NOMO-1 treated with DMSO at 0.1 percent for 48 hours (cell line): ENCODE results near the gene ZP1.

ENCODE experiments used
- DNase-seq: peaks from one replicate; lab custom pipeline; 2025; ENCODE audit not compliant: unreplicated experiment; lab: John Stamatoyannopoulos, UW

Gene ZP1

DNA sequence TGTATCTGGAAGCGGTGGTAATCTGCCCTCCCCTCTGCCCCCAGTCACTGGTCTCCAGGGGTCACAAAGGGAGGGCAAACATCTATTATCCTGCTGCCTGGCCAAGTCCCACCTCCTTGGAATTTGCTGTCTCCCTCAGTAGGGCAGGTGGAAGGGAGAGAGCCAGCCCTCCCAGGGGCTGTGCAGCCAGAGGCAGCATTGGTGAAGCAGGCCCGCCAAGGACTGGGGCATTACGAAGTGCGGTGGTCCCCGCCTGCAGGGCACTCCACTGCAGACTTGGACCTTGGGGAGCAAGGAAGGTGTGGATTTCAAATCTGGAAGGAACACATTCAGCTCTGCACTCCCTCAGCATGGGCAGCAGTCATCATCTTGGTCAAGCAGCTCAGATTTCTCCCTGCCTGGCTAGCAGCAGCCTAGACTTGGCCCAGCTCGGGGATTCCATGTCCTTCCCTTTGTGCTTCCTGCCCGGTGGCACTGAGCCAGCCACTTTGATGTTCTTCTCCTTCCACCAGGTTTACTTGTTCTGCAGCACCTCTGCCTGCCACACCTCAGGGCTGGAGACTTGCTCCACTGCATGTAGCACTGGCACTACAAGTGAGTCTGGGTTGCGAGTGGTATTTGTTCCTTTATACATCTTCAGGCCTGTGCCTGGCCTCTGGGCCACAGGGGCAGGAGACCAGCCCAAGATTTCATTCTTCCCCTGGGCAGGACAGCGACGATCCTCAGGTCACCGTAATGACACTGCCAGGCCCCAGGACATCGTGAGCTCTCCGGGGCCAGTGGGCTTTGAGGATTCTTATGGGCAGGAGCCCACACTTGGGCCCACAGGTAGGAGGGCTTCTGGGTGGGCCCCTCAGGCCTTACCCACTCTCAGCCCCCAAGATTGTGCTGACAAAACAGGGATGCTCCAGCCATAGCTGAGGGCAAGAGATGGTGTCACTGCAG is 7.4 kb downstream of the ZP1 start:
- DNase-seq, result no peak

DNA sequence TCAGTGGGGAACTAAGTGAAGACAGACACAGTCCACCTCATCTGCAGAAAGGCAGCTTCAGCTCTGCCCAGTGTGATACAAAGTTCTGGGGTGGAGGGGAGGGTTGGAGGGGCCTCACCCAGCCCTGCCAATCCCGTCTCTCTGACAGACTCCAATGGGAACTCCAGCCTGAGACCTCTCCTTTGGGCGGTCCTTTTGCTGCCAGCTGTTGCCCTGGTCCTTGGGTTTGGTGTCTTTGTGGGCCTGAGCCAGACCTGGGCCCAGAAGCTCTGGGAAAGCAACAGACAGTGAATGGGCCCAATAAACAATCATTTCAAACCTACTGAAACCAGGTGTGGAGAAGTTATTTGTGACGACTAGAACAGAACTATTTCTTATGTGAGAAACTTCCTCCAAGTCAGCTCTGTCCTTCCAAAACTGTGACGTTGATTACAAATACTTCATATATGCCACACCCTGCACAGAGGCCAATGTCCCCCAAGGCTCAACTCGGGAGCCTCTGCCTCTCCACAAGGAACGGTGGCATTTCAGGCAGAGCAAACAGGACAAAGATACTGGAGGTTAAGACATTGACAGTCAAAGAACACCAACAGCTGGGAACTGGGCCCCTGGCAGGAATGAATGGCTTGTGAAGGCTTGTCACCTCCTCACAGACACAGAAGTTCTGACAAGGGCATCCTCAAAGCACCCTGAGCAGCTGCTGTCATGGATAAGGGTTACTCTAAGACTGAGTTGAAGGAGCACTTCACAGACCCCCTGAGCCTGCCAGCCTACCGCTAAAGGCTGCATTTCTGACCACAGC is 8.2 kb downstream of the ZP1 start:
- no peak for DNase-seq

DNA sequence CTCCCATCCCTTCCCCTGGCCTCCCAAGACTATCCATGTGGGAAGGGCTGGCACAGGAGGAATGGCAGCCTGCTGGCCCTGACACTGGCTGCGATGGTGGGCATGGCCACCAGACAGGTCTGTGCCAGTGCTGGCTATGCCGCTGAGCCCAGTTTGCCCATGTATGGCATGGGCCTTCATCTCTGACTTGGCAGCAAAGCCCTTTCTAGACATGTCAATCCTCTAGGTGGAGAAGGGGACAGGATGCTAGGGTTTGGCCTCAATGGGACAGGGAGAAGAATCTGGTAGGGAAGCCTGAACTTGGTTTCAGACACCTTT is 8.8 kb downstream of the ZP1 start:
- DNase-seq, result no peak

DNA sequence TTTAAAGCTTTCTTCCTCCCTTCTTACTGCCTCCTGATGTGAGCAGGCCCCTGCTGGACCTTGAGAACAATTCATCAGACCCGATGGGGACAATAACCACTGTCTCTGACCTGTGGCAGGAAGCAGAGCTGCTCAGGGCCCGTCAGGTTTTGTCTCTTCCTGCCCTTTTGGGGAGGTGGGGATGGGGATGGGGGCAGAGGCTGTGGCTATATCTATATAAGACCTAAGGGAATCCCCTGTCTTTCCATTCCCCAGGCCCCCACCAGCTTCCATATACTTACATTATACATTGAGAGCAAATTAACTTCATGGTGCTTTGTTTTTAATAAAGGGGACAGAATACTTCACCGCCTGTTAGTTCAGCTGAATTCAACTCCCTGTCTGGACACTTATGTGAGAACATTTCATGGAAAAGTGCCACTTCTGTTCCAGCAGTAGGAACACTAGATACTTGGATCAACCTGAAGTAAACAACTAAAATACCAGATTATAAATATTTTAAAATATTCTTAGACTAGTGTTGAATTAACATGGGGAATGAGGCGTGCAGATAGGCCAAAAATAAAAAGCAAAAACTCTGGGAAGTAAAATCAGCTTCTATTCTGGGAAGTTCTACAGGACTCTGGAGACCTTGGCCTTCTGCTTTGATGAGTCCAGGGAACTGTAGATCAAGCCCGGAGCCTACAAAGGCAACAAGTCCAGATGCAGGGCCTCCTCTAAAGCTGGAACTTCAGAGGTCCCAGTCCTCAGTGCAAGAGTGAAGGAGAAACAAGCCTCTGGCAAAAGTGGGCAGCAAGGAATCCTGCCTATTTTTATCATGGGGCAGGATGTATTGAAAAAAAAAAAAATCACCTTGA is 11.1 kb downstream of the ZP1 start:
- no peak for DNase-seq

DNA sequence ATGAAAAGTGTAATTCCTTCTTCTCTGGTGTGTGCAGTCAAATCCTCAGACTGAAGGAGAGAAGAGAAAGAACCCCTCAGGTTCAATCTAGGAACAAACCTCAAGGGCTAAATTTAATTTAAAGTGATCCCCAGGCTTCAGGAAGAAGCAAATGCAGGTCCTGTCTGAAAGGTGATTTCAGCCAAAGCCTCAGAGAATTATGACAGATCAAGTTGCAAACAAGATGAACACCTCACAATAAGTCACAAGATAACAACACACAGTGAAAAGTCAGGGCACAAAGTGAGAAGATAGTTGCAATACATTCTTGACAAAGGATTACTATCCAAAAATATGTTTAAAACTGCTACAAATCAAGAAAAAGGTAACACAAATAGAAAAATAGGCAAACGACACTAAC is 11.8 kb downstream of the ZP1 start:
- DNase-seq, result no peak

DNA sequence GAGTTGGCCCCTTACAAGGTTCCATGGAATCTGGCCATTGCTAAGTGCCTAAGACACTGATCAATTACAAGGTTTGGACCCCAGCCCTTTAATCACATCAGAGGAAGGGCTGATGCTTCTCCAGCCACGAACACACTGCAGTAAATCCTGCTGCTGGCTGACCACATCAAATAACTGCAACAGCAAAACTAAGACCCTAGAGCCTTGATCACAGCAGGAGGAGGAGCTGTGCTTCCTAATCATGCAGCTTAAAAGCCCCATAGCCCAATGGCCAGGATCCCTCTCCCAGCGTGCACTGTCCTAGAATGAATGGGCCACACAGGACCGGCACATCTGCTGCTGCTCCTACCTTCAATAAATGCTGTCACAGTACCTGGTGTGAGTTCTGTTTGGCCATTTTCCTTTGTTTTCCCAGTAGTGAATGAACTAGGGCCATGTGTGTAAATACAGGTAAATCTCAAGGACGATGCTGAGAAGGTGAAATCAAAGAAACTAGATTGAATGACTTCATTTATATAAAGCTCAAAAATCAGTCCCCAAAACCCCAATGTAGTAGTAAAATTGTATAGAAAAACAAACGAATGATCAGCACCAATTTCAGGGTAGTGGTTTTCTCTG is 12.7 kb downstream of the ZP1 start:
- DNase-seq, result no peak

DNA sequence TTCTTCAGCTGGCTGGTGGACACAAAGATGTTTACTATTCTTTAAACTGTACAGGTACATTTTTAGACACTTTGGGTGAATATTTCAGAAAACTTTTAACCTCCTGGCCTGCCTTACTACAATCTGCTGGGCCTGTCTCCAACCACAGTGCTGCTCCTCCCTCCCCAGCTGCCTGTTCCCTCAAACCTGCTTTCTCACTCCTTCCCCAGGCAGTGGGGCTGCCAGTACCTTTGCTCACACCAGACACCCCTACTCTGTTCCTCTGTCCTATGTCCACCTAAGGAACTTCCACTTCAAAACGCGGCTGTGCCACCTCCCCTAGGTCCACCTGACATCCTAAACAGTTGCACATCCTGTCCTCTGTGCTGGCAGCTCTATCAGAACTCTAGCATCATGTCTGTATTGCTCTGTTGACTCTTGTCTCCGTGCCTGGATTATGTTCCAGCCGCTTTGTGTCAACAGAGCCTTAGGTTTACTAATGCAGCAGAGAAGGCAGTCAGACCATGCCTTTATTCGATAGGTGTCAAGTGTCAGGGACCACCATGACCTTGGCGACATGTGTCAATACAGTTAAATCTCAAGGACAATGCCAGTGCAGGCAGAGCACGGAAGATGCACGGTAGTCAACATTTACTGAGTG is 13.4 kb downstream of the ZP1 start:
- no peak for DNase-seq

DNA sequence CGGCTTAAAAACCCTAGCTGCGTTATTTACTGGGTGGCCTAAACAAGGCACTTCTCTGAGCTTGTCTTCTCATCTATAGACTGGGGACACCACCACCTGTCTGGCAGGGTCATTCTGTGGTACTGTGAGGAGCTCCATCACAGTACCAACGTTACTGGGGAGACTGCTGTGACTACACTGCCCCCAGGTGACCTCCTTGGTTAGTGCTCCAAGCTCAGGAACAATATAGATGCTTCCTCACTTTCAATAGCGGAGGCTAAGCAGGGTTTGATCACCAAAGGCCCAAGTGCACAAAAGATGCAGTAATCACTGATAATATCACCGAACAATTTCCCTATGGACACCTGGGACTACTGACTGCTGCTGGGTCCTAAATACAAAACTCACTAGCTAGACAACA is 20.2 kb downstream of the ZP1 start:
- peak; percentile 8 for DNase-seq

DNA sequence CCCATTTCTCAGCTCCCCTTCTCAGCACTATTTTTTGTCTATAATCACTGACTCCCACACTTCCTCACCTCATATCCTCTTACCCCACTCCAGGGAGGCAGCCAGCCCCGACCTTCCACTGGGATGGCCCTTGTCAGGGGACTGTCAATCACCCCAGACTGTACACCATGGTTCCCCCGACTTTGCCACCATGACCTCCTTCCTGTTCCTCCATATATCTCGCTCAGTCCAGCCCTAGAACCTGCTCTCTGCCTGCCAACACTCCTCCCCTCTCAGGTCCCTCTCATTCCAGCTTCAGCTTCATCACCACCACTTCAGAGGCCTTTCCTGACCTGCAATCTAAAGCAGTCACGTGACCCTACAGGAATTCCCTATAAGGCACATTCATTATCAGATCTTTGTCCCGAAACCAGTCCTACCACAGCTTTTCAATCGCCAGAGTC is 22.5 kb downstream of the ZP1 start:
- no peak for DNase-seq

DNA sequence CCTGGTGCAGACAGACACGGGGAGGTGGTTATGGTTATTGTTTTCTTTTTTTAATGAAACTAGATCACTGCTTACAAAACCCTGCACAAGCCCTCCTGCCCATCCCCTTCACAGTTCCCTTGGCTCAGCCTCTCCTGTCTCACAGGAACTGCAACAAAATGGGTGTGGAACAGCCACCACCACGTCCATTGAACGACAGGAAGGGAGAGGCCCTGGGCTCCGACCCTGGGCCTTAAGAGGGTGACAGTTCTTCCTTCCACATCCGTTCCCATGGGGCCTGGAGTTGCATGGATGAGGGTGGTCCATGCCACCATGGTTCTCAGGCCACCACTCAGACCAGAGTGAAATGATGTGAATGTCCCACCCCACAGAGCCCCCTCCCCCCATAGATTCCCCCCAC is 23.4 kb downstream of the ZP1 start:
- DNase-seq, result no peak

DNA sequence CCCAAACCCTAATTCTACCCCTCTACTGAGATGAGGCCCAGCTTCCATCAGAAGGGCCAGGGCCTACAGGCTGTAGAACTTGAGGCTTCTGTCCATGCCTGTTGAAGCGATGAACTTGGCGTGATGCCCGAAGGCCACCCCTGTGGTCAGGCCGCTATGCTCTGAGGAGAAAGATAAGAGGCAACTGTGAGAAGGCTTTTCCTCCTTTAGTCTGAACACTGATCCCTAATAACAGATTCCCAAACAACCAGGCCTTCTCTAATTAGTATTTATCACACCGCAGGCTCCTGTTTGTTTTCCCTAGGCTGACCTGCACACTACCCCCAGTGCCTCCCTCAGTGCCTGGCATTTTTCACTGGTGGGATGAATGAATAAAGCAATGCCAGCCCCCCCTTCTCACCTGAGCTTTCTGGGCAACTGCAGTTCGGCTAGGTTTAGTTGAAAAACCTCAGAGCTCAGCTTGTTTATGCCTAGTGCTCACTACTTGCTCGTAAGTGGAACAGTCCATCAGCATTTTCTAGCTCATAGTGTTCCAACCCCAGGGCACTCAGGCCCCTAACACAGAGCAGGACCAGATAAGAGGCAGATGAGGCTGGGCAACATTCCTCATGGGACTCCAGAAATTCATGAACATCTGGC is 23.9 kb downstream of the ZP1 start:
- DNase-seq, result no peak

DNA sequence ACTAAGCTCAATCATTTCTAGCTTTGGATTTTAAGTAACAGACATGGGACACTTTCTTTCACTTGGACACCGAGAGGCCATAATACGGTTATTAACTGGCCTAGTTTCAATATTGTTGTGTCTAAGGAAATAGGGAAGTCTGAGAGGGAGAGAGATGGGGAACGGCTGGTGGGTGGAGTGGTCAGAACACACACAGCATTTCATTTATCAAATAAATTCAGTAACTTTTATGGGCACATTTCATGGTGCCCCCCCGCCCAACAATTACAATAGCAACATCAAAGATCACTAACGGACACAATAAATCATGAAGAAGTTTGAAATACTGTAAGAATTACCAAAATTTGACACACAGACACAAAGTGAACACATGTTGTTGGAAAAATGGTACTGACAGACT is 28.3 kb downstream of the ZP1 start:
- no peak for DNase-seq

DNA sequence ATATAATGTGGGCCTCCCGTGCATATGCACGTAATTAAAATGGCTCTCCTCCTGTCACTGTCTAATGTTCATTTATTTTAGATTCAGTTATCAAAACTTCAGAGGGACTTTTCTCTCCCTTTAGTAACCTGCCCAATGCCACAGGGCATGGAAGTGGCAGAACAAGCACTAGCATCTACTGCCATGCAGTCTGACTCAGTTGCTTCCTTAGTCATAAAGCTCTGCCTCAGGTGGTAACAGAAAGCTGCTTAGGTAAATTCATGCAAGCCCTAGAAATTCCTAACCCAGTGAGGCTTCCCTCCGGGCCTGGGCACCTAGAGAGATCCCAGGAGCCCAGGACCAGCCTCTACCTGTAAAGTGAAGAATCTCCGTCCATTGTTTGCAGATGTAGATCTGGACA is 30.2 kb downstream of the ZP1 start:
- DNase-seq, result no peak

DNA sequence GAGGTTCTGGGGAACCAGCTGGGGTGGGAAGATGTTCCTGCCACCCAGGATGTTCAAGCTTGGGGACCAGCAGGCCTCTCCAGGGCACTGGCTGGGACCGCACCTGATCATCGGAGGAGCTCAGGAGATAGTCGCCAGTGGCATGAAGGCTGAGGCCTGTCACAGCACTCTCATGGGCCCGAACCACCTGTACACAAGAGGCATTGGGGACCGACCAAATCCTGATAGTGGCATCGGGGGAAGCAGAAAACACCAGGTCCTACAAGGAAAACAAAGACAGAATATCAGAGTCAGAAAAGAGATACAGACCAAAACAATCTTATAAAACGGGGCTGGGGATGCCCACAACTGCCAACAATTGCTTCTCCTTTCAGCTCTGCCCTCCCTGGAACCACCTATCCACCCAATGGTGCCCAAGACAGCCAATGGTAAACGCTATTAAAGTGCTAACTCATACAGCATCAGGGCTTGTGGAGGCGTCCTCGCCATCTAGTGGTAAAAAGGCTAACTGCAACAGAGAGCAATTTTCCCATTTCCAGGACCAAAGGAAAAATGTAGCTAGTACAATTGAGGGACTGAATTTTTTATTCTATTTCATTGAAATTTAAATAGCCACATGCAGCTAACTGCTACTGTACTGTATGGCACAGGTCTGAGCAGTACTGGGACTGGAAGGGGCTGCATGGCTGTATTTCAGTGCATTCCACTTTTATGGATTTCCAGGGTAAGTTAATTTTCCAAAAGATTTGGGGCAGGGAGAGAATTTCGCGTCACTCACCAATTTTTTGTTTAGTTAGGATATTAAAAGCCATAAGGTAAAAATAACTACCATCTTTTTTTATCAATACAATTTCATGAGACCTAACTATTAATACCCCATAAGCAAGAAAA is 31.9 kb downstream of the ZP1 start:
- peak; percentile 48 for DNase-seq

DNA sequence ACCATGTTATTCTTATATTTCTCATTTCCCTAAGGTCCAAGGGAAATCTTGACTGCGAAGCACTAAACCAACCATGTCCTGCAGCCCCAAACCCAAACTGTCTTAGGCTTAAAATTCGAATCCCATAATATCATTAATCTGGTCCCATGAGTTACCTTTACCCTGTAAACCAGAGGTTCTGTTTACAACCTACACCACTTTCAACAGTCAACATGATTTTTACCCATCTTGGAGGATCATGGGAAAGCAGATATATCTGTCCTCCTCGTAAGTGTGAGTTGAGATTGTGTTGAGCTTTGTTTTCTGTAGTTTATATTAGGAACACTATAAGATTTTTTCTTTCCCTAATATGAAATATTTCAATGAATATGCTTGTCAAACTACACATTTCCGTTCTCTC is 32.6 kb downstream of the ZP1 start:
- DNase-seq, result no peak

DNA sequence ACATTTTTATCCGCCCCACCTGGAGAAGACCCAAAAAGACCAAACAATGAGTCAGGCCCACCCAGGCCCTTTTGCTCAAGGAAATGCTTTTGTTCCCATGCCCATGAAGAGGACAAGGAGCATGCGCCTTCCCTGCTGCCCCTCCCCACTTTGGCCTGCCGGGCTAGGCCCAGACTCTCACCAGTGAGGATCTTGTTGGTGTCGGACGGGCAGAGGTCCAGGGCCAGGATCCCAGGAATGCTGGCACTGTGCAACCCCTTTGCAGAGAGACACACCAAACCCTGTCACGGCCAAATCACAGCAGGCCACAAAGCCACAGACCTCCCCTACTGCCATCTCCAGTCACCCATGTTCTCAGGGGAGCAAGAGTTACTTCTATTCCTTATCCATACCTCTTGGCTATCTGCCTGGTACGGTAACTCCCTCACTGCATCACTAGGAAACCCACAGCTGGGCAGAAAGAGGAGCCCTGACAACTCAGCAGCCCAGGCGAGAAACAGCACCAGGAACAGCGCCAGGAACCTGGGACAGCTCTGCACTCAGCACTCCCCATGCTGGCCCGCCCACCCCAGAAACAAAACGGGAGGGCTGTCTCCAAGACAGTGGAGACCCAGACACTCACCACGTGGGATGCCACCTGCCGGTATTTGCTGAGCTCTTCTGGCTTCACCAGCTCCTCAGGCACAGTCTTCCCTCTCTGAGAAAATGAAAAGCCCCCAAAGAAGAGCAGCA is 33.5 kb downstream of the ZP1 start:
- no peak for DNase-seq

DNA sequence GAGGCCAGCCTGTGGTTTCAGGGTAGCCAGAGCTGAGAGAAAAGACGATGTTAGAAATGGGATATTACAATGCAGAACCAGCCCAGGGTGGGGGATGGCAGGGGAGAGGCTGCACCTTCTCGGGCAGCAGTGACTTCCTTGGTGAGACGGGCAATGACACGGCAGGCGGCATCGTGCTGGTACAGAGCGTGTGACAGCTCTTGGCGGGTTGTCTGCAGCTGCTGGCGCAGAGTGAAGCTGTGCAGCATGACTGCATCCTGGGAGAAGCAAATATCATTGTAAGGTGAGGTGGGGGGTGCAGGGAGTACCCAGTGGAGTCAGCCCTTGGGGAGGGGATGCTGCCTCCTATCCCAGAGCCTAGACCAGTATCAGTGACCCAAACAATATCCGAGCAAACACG is 35.3 kb downstream of the ZP1 start:
- no peak for DNase-seq

DNA sequence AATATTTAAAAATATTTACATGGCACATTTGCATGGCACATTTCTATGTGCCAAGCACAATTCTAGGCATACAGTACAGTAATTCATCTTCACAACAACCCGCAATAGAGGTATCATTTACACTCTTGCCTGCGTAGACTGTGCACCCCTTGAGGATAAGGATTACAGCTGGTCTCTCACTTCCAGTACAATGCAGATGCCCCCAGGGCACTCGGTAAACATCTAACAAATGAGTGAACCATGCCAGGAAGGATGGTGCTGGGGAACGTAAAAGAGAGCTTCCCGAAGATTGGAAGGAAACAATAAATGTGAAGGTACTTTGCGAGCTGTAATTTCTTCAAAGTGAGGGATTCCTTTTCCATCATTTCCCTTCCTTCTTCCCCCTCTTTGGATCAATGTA is 37.7 kb downstream of the ZP1 start:
- DNase-seq, result no peak
